Neural cell (in vitro differentiated cells): Measurements from ENCODE around the gene COL13A1. TPM values are rescaled to one million over a fixed set of nuclear protein-coding genes. Genes with fewer than 3 reads are reported as not detected.

Experiments used
- H2AFZ ChIP-seq: fragments of 200-600, 300-800 bp; sonication (generic), shearing (Covaris generic); 2 replicates; pipeline ENCODE4 v1.6.0; 2014; ENCODE audit warnings: low read depth, mild to moderate bottlenecking, antibody characterized with exemption, low read length, moderate library complexity
- H3F3A ChIP-seq: fragments of 200-600 bp; shearing (Covaris generic); 2 replicates; pipeline ENCODE4 v1.6.1; 2016; ENCODE audit warnings: mild to moderate bottlenecking, moderate library complexity, mixed read lengths, antibody characterized with exemption, low read length; ENCODE audit not compliant: insufficient read depth, poor library complexity, severe bottlenecking
- H3K27ac ChIP-seq: fragments of 200-600, 300-800 bp; sonication (generic), shearing (Covaris generic); 2 replicates; pipeline ENCODE4 v1.5.1; 2014; ENCODE audit warnings: mild to moderate bottlenecking, low read length, moderate library complexity
- H3K27me3 ChIP-seq: fragments of 300-800, 200-600 bp; sonication (generic), shearing (Covaris generic); 2 replicates; pipeline ENCODE4 v1.6.0; 2014; ENCODE audit warnings: mild to moderate bottlenecking, low read depth, low read length, moderate library complexity; ENCODE audit not compliant: insufficient read depth
- H3K36me3 ChIP-seq: fragments of 300-800, 200-600 bp; sonication (generic), shearing (Covaris generic); 2 replicates; pipeline ENCODE4 v1.5.1; 2014; ENCODE audit warnings: mild to moderate bottlenecking, antibody characterized with exemption, low read length, moderate library complexity; ENCODE audit not compliant: insufficient read depth
- H3K4me2 ChIP-seq: fragments of 300-800, 200-600 bp; sonication (generic), shearing (Covaris generic); 2 replicates; pipeline ENCODE4 v1.6.0; 2014; ENCODE audit warnings: mild to moderate bottlenecking, low read length
- H3K4me3 ChIP-seq: fragments of 300-800, 200-600 bp; sonication (generic), shearing (Covaris generic); 2 replicates; pipeline ENCODE4 v1.5.1; 2014; ENCODE audit warnings: mild to moderate bottlenecking, low read length, moderate library complexity
- H3K79me2 ChIP-seq: fragments of 200-600 bp; shearing (Covaris generic); replicated peaks from 2 replicates; pipeline ENCODE4 v1.6.0; 2014; ENCODE audit warnings: mild to moderate bottlenecking, low read length, moderate library complexity; ENCODE audit not compliant: insufficient read depth
- H3K9ac ChIP-seq: fragments of 300-800, 200-600 bp; sonication (generic), shearing (Covaris generic); 2 replicates; pipeline ENCODE4 v1.6.1; 2016; ENCODE audit warnings: mild to moderate bottlenecking, low read length, mixed read lengths
- H3K9me2 ChIP-seq: fragments of 200-600 bp; shearing (Covaris generic); 2 replicates; pipeline ENCODE4 v1.6.1; 2016; ENCODE audit warnings: mild to moderate bottlenecking, low read length, mixed read lengths; ENCODE audit not compliant: insufficient read depth
- H3K9me3 ChIP-seq: fragments of 200-600, 300-800 bp; sonication (generic), shearing (Covaris generic); 2 replicates; pipeline ENCODE4 v1.6.1; 2016; ENCODE audit warnings: mild to moderate bottlenecking, mixed run types, low read length, moderate library complexity, mixed read lengths
- H4K20me1 ChIP-seq: fragments of 200-600 bp; shearing (Covaris generic); 2 replicates; pipeline ENCODE4 v1.6.1; 2016; ENCODE audit warnings: mild to moderate bottlenecking, mixed run types; ENCODE audit not compliant: insufficient read depth
- CTCF ChIP-seq: fragments of 450-650 bp; IDR thresholded peaks from 2 replicates; pipeline ENCODE4 v1.5.1; 2014; ENCODE audit warnings: antibody characterized with exemption, mild to moderate bottlenecking, moderate library complexity; ENCODE audit not compliant: poor library complexity, severe bottlenecking
- EP300 ChIP-seq: fragments of 450-650 bp; conservative IDR thresholded peaks from 2 replicates; pipeline ENCODE4 v1.6.1; 2014; ENCODE audit warnings: antibody characterized with exemption, mild to moderate bottlenecking, moderate library complexity; ENCODE audit not compliant: poor library complexity, severe bottlenecking
- EZH2 ChIP-seq: fragments of 200-600, 300-800 bp; shearing (Covaris generic), sonication (generic); IDR thresholded peaks from 2 replicates; pipeline ENCODE4 v1.6.1; 2014; ENCODE audit warnings: antibody characterized with exemption, low read length, borderline replicate concordance, mild to moderate bottlenecking; ENCODE audit not compliant: insufficient read depth, poor library complexity, severe bottlenecking
- MXI1 ChIP-seq: fragments of 450-650 bp; conservative IDR thresholded peaks from 2 replicates; pipeline ENCODE4 v1.6.1; 2014; ENCODE audit warnings: antibody characterized with exemption, mild to moderate bottlenecking; ENCODE audit not compliant: poor library complexity, severe bottlenecking
- POLR2AphosphoS5 ChIP-seq: IDR thresholded peaks from 2 replicates; pipeline ENCODE4 v1.6.1; 2012
- RAD21 ChIP-seq: fragments of 450-650 bp; conservative IDR thresholded peaks from 2 replicates; pipeline ENCODE4 v1.6.1; 2014; ENCODE audit warnings: antibody characterized with exemption, mild to moderate bottlenecking, moderate library complexity
- REST ChIP-seq: IDR thresholded peaks from 2 replicates; pipeline ENCODE4 v1.6.1; 2012; ENCODE audit warnings: borderline replicate concordance
- SMC3 ChIP-seq: fragments of 450-650 bp; conservative IDR thresholded peaks from 2 replicates; pipeline ENCODE4 v1.6.1; 2014; ENCODE audit warnings: antibody characterized with exemption, mild to moderate bottlenecking, moderate library complexity; ENCODE audit not compliant: poor library complexity
- TAF1 ChIP-seq: IDR thresholded peaks from 2 replicates; pipeline ENCODE4 v1.6.1; 2012; ENCODE audit warnings: low read depth
- polyA plus RNA-seq: library from polyadenylated mRNA; depleted of rRNA; stranded (reverse); fragments of >200 nt; gene quantifications from 2 replicates; pipeline ENCODE4 v1.2.3, GENCODE V29; 2014

Gene COL13A1
- polyA plus RNA-seq, 1 donor from 2014 or later, result 4.7 TPM

GRCh38 chr10:69874449-69874848 lies 72.7 kb downstream of the COL13A1 start:
- no peak overlapping the region for H3K4me2 ChIP-seq

GRCh38 chr10:69875856-69876255 lies 74.2 kb downstream of the COL13A1 start:
- Histone ChIP-seq H3K9me3 (no peaks in the 10 kb centered on the region), H3K4me3 (no peak overlapping the region), H3K9ac (no peak overlapping the region), H3K79me2 (no peaks in the 10 kb centered on the region), H3K9me2 (no peaks in the 10 kb centered on the region), H4K20me1 (no peaks in the 10 kb centered on the region), H3K36me3 (no peaks in the 10 kb centered on the region), H2AFZ (no peak overlapping the region), H3F3A (no peaks in the 10 kb centered on the region), H3K4me2 (no peak overlapping the region), H3K27me3 (no peaks in the 10 kb centered on the region), H3K27ac (no peak overlapping the region)
- no peak for TF ChIP-seq REST
- TF ChIP-seq MXI1, result no peak
- no peak for TF ChIP-seq RAD21
- no peak for TF ChIP-seq CTCF
- TF ChIP-seq POLR2AphosphoS5, result no peak
- TF ChIP-seq SMC3, result no peak
- no peak for TF ChIP-seq TAF1

More at GRCh38 chr10:69874449-69874848, 72.7 kb downstream of the COL13A1 start:
- Histone ChIP-seq H3K9me2 (no peaks in the 10 kb centered on the region), H4K20me1 (no peaks in the 10 kb centered on the region), H3K27ac (no peak overlapping the region), H3K79me2 (no peaks in the 10 kb centered on the region), H3F3A (no peaks in the 10 kb centered on the region), H3K27me3 (no peaks in the 10 kb centered on the region), H3K9ac (no peak overlapping the region), H3K36me3 (no peaks in the 10 kb centered on the region), H3K4me3 (no peak overlapping the region), H3K9me3 (no peaks in the 10 kb centered on the region), H2AFZ (no peak overlapping the region)
- TF ChIP-seq EP300, result no peak
- TF ChIP-seq RAD21, result no peak
- no peak for TF ChIP-seq REST
- TF ChIP-seq EZH2, result no peak
- TF ChIP-seq POLR2AphosphoS5, result no peak
